ENCODE results near the gene PVALB. TPM values are rescaled to one million over a fixed set of nuclear protein-coding genes. Genes with fewer than 3 reads are reported as not detected.

PVALB gene
- total and polyA plus RNA-seq, 10 of the 15 experiments (the other 5 are each of a cell fraction or from before 2014, with no cell fraction given), result not detected

- H3K79me2 ChIP-seq (ENCODE audit: control insufficient read depth, insufficient read depth, low read length), result no peaks in the 10 kb centered on the region
- H3K4me3 ChIP-seq, result no peak overlapping the region
- no peak for FAIRE-seq
- H3K4me1 ChIP-seq (ENCODE audit: control insufficient read depth, insufficient read depth, low read length), result peaks cover 3% of the 10 kb centered on the region; the same call in 1 of the 2 replicates
- ChIA-PET SMC1A (ENCODE audit: uncharacterized antibody, unreplicated experiment) (no interaction called here), POLR2A (no interaction called here), CTCF (interaction anchor here (12.7 kb wide), 1 partner anchor 126 kb away, joined by 310 read pairs; no protein-coding TSS in a partner anchor), RAD21 (ENCODE audit: unreplicated experiment) (no interaction called here)
- H2AFZ ChIP-seq (ENCODE audit: control insufficient read depth, low read depth, low read length), result no peak overlapping the region
- no peak for ATAC-seq
- in situ Hi-C loops (cut with MboI), result no loop called here
- H3K27ac ChIP-seq (ENCODE audit: control insufficient read depth, insufficient read depth), result no peak overlapping the region
- H3K27me3 ChIP-seq (replicated peaks in 1 of 2; ENCODE audit: control insufficient read depth in 2 of 2, insufficient read depth in 2 of 2, low read length in 1 of 2), result peaks cover 0 to 1% of the 10 kb centered on the region in 2 experiments; a peak in 2 of 4 replicates
- no peak for DNase-seq (ENCODE audit: low read depth, low spot score)
- H3K9me3 ChIP-seq (replicated peaks; ENCODE audit: control insufficient read depth, insufficient read depth, low read length), result no peaks in the 10 kb centered on the region; the same call in 2 of the 3 replicates
- H4K20me1 ChIP-seq (ENCODE audit: control insufficient read depth, insufficient read depth), result no peaks in the 10 kb centered on the region
- WGBS (ENCODE audit: insufficient coverage, insufficient replicate concordance, low lambda C conversion rate, missing lambda C conversion rate), result 37% methylated on average over 14 of the region's 14 CpGs
- no peak overlapping the region for H3K9ac ChIP-seq (ENCODE audit: control insufficient read depth, insufficient read depth, low read length)
- no TSS peak for BruUV-seq (replicated peaks)
- no peaks in the 10 kb centered on the region for H3K36me3 ChIP-seq (ENCODE audit: control insufficient read depth in 2 of 2, insufficient read depth in 2 of 2, low read length in 1 of 2)
- intact Hi-C loops (cut with micrococcal nuclease; ENCODE audit: unreplicated experiment), result loop anchor here (10.0 kb wide), 1 partner anchor 195 kb away; no protein-coding TSS in a partner anchor
- H3K4me2 ChIP-seq (ENCODE audit: control insufficient read depth, insufficient read depth), result no peak overlapping the region
- TF ChIP-seq, protein P1, sequence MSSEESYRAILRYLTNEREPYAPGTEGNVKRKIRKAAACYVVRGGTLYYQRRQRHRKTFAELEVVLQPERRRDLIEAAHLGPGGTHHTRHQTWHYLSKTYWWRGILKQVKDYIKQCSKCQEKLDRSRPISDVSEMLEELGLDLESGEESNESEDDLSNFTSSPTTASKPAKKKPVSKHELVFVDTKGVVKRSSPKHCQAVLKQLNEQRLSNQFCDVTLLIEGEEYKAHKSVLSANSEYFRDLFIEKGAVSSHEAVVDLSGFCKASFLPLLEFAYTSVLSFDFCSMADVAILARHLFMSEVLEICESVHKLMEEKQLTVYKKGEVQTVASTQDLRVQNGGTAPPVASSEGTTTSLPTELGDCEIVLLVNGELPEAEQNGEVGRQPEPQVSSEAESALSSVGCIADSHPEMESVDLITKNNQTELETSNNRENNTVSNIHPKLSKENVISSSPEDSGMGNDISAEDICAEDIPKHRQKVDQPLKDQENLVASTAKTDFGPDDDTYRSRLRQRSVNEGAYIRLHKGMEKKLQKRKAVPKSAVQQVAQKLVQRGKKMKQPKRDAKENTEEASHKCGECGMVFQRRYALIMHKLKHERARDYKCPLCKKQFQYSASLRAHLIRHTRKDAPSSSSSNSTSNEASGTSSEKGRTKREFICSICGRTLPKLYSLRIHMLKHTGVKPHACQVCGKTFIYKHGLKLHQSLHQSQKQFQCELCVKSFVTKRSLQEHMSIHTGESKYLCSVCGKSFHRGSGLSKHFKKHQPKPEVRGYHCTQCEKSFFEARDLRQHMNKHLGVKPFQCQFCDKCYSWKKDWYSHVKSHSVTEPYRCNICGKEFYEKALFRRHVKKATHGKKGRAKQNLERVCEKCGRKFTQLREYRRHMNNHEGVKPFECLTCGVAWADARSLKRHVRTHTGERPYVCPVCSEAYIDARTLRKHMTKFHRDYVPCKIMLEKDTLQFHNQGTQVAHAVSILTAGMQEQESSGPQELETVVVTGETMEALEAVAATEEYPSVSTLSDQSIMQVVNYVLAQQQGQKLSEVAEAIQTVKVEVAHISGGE (CRISPR knock-in tag; IDR thresholded peaks at IDR 0.05), result no peak
- TF ChIP-seq CEBPB (IDR thresholded peaks at IDR 0.05; ENCODE audit: borderline replicate concordance in 1 of 2, low read depth in 2 of 2, low read length in 2 of 2), result no peak
- TF ChIP-seq NRF1 (conservative IDR thresholded peaks at IDR 0.05; ENCODE audit: low read depth, low read length), result no peak
- no peak for TF ChIP-seq SREBF2 (IDR thresholded peaks at IDR 0.05; ENCODE audit: low read length)
- no peak for TF ChIP-seq CREM (IDR thresholded peaks at IDR 0.05; ENCODE audit: low read depth)
- TF ChIP-seq RUNX3 (IDR thresholded peaks at IDR 0.05; ENCODE audit: low read length), result no peak
- no peak for TF ChIP-seq YY1 (IDR thresholded peaks at IDR 0.05; ENCODE audit: low read depth, low read length)
- no peak for TF ChIP-seq DPF2 (IDR thresholded peaks at IDR 0.05)
- no peak for TF ChIP-seq RAD51 (IDR thresholded peaks at IDR 0.05)
- no peak for TF ChIP-seq ZBTB4 (CRISPR knock-in tag; IDR thresholded peaks at IDR 0.05)
- TF ChIP-seq E2F8 (IDR thresholded peaks at IDR 0.05; ENCODE audit: low read depth, partially characterized antibody), result no peak
- TF ChIP-seq MYC (IDR thresholded peaks at IDR 0.05; ENCODE audit: insufficient read depth, insufficient read length, insufficient replicate concordance, low read length, severe bottlenecking), result no peak
- TF ChIP-seq MYB (IDR thresholded peaks at IDR 0.05; ENCODE audit: borderline replicate concordance, low read depth, low read length), result no peak
Measured at GRCh38 chr22:36850056-36850455, 33.2 kb upstream of the PVALB start.

Data from GM12878 (cell line).